ENCODE results near the gene ZNF524. TPM values are rescaled to one million over a fixed set of nuclear protein-coding genes. Genes with fewer than 3 reads are reported as not detected.

Gene ZNF524
- total and polyA plus RNA-seq, 10 of the 15 experiments (the other 5 are each of a cell fraction or from before 2014, with no cell fraction given): 0.47 to 18.6 (median 12.4) TPM; not detected in 1

DNA sequence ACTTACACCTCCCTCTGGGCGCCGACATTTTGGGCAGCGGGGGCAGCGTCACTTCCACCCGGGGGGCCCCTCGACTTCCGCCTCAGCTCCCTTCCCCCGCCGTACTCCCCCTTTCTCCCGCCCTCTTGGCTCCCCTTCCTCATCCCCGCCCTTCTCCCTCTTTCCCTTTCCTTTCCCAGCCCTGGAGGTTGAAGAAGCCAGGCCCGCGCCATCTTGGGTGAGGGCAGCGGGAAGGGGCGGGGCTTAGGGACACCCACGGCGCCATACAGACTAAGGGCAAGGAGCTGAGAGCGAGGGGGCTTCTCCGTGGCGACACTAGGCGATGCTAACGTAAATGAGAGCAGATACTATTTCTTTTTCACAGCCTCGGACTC lies 633 bp upstream of the ZNF524 start, which contains the start of gene FIZ1 (continued):
- TF ChIP-seq TCF7 (IDR thresholded peaks at IDR 0.05; ENCODE audit: borderline replicate concordance) (no peak), CREM (IDR thresholded peaks at IDR 0.05; ENCODE audit: low read depth) (peak; percentile 92), SUZ12 (IDR thresholded peaks at IDR 0.05; ENCODE audit: unreplicated experiment) (no peak), POLR2A (IDR thresholded peaks at IDR 0.05; ENCODE audit: low read depth, low read length) (peak; percentile 73), BRCA1 (IDR thresholded peaks at IDR 0.05; ENCODE audit: low read depth, low read length) (no peak), RAD51 (IDR thresholded peaks at IDR 0.05) (0 out of 2 replicates have a peak, but pooled peaks have one; percentile 36), SP1 (IDR thresholded peaks at IDR 0.05; ENCODE audit: low read depth, low read length) (peak; percentile 53), CREB1 (IDR thresholded peaks at IDR 0.05; ENCODE audit: low read depth) (peak; percentile 92), EGR1 (IDR thresholded peaks at IDR 0.05; ENCODE audit: borderline replicate concordance in 1 of 2, low read depth in 2 of 2, low read length in 2 of 2) (peak in 1 of 2 experiments; percentile 55; a peak in 1 of 3 replicates), CHD2 (IDR thresholded peaks at IDR 0.05; ENCODE audit: borderline replicate concordance, low read depth, low read length) (peak; percentile 76; the same call in 1 of the 2 replicates), ZNF217 (IDR thresholded peaks at IDR 0.05) (no peak), CHD4 (IDR thresholded peaks at IDR 0.05) (no peak), SIX5 (IDR thresholded peaks at IDR 0.05; ENCODE audit: low read depth, low read length, severe bottlenecking) (peak; percentile 76), BMI1 (IDR thresholded peaks at IDR 0.05; ENCODE audit: borderline replicate concordance) (no peak), SRF (IDR thresholded peaks at IDR 0.05; ENCODE audit: low read depth in 2 of 2, low read length in 2 of 2) (0 out of 4 replicates have a peak, but pooled peaks of 1 of the 2 experiments have one; percentile 14)
- TF ChIP-seq, protein P1, sequence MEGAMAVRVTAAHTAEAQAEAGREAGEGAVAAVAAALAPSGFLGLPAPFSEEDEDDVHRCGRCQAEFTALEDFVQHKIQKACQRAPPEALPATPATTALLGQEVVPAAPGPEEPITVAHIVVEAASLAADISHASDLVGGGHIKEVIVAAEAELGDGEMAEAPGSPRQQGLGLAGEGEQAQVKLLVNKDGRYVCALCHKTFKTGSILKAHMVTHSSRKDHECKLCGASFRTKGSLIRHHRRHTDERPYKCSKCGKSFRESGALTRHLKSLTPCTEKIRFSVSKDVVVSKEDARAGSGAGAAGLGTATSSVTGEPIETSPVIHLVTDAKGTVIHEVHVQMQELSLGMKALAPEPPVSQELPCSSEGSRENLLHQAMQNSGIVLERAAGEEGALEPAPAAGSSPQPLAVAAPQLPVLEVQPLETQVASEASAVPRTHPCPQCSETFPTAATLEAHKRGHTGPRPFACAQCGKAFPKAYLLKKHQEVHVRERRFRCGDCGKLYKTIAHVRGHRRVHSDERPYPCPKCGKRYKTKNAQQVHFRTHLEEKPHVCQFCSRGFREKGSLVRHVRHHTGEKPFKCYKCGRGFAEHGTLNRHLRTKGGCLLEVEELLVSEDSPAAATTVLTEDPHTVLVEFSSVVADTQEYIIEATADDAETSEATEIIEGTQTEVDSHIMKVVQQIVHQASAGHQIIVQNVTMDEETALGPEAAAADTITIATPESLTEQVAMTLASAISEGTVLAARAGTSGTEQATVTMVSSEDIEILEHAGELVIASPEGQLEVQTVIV (IDR thresholded peaks at IDR 0.05; ENCODE audit: borderline replicate concordance, partially characterized antibody): no peak
- TF ChIP-seq, protein P2, sequence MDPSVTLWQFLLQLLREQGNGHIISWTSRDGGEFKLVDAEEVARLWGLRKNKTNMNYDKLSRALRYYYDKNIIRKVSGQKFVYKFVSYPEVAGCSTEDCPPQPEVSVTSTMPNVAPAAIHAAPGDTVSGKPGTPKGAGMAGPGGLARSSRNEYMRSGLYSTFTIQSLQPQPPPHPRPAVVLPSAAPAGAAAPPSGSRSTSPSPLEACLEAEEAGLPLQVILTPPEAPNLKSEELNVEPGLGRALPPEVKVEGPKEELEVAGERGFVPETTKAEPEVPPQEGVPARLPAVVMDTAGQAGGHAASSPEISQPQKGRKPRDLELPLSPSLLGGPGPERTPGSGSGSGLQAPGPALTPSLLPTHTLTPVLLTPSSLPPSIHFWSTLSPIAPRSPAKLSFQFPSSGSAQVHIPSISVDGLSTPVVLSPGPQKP (IDR thresholded peaks at IDR 0.05; ENCODE audit: low read depth, low read length): 0 out of 2 replicates have a peak, but pooled peaks have one; percentile 22
- TF ChIP-seq, protein P3, sequence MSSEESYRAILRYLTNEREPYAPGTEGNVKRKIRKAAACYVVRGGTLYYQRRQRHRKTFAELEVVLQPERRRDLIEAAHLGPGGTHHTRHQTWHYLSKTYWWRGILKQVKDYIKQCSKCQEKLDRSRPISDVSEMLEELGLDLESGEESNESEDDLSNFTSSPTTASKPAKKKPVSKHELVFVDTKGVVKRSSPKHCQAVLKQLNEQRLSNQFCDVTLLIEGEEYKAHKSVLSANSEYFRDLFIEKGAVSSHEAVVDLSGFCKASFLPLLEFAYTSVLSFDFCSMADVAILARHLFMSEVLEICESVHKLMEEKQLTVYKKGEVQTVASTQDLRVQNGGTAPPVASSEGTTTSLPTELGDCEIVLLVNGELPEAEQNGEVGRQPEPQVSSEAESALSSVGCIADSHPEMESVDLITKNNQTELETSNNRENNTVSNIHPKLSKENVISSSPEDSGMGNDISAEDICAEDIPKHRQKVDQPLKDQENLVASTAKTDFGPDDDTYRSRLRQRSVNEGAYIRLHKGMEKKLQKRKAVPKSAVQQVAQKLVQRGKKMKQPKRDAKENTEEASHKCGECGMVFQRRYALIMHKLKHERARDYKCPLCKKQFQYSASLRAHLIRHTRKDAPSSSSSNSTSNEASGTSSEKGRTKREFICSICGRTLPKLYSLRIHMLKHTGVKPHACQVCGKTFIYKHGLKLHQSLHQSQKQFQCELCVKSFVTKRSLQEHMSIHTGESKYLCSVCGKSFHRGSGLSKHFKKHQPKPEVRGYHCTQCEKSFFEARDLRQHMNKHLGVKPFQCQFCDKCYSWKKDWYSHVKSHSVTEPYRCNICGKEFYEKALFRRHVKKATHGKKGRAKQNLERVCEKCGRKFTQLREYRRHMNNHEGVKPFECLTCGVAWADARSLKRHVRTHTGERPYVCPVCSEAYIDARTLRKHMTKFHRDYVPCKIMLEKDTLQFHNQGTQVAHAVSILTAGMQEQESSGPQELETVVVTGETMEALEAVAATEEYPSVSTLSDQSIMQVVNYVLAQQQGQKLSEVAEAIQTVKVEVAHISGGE (CRISPR knock-in tag; IDR thresholded peaks at IDR 0.05): no peak
- TF ChIP-seq, protein P4, sequence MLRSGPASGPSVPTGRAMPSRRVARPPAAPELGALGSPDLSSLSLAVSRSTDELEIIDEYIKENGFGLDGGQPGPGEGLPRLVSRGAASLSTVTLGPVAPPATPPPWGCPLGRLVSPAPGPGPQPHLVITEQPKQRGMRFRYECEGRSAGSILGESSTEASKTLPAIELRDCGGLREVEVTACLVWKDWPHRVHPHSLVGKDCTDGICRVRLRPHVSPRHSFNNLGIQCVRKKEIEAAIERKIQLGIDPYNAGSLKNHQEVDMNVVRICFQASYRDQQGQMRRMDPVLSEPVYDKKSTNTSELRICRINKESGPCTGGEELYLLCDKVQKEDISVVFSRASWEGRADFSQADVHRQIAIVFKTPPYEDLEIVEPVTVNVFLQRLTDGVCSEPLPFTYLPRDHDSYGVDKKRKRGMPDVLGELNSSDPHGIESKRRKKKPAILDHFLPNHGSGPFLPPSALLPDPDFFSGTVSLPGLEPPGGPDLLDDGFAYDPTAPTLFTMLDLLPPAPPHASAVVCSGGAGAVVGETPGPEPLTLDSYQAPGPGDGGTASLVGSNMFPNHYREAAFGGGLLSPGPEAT (IDR thresholded peaks at IDR 0.05; ENCODE audit: low read depth): 0 out of 2 replicates have a peak, but pooled peaks have one; percentile 90
- TF ChIP-seq, protein P5, sequence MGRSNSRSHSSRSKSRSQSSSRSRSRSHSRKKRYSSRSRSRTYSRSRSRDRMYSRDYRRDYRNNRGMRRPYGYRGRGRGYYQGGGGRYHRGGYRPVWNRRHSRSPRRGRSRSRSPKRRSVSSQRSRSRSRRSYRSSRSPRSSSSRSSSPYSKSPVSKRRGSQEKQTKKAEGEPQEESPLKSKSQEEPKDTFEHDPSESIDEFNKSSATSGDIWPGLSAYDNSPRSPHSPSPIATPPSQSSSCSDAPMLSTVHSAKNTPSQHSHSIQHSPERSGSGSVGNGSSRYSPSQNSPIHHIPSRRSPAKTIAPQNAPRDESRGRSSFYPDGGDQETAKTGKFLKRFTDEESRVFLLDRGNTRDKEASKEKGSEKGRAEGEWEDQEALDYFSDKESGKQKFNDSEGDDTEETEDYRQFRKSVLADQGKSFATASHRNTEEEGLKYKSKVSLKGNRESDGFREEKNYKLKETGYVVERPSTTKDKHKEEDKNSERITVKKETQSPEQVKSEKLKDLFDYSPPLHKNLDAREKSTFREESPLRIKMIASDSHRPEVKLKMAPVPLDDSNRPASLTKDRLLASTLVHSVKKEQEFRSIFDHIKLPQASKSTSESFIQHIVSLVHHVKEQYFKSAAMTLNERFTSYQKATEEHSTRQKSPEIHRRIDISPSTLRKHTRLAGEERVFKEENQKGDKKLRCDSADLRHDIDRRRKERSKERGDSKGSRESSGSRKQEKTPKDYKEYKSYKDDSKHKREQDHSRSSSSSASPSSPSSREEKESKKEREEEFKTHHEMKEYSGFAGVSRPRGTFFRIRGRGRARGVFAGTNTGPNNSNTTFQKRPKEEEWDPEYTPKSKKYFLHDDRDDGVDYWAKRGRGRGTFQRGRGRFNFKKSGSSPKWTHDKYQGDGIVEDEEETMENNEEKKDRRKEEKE (IDR thresholded peaks at IDR 0.05): no peak

Measured in GM12878 (cell line).